Myocyte (in vitro differentiated cells): ENCODE results near the gene ST6GAL1. TPM values are rescaled to one million over a fixed set of nuclear protein-coding genes. Genes with fewer than 3 reads are reported as not detected.

Experiments used
- DNase-seq: peaks from one replicate; pipeline ENCODE4 v3.0.0-alpha.2; 2012; ENCODE audit warnings: low read depth
- total RNA-seq: library from RNA; depleted of rRNA; stranded (reverse); fragments of >200 nt; gene quantifications from 2 replicates; pipeline ENCODE4 v1.2.3, GENCODE V29; 2014

Gene ST6GAL1
- total RNA-seq, 1 donor from 2014 or later: 11.1 TPM

DNA sequence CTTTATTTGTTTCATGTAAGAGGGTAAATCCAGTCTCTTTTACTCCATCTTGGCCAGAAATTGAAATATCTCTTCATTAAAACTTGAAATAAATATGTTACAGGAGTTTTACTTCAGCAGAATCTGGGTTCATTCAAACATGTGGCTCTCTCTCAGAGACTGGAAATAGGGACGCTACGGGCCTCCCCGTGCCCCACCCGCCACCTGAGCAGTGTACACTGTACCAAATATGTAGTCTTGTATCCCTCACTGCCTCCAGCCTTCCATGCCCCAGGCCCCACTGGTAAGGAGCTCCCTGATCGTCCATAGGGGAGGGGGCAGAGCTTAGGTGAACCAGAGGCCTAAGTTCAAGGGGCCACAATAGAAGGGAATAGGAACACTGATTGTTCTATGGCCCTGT is 172.9 kb downstream of the ST6GAL1 start:
- DNase-seq: no peak

GRCh38 chr3:187104342-187104741 is 174.0 kb downstream of the ST6GAL1 start:
- DNase-seq: no peak

- DNase-seq: no peak
These were observed 174.6 kb downstream of the ST6GAL1 start for GRCh38 chr3:187104933-187105332.

GRCh38 chr3:187105700-187106099 is 175.4 kb downstream of the ST6GAL1 start:
- DNase-seq: no peak

DNA sequence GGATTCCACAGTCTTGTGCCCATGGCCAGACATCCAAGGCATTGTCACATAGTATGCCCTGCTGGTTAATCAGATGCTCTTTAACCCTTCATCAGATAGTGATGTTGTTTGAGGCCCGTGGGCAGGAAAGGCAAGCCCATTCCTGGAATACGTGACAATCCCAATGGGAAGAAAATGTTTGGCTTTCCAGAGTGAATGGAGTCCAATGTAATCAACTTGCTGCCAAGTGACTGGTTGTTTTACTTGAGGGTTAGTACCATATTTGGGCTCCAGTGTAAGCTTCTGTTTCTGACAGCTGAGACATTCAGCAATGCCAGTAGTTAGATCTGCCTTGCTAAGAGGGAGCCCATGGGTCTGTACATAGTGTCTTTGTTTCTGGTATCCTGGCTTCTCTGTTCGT is 177.7 kb downstream of the ST6GAL1 start:
- no peak for DNase-seq

GRCh38 chr3:187110156-187110555 is 179.8 kb downstream of the ST6GAL1 start:
- no peak for DNase-seq

- DNase-seq: peak; percentile 51
These were observed 182.8 kb downstream of the ST6GAL1 start for GRCh38 chr3:187112934-187113793.

- no peak for DNase-seq
These were observed 184.2 kb downstream of the ST6GAL1 start for GRCh38 chr3:187114511-187114910.

DNA sequence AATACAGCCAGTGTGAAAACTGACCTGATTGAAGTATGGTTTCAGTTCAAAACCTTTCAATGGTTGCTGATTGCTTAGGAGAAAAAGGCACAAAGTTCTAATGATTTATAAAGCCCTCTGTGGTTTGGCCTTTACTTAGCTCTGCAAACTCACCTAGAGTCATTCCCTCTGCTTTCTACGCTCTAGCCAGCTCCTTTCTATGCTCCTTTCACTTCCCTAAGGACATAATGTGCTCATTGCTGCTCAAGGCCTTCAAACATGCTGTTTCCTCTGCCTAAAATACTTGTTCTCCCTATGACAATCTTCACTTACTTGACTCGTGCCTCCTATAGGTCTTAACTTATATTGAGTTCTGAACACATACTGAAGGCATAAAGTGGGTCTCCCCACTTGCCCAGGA is 190.0 kb downstream of the ST6GAL1 start:
- DNase-seq: no peak

DNA sequence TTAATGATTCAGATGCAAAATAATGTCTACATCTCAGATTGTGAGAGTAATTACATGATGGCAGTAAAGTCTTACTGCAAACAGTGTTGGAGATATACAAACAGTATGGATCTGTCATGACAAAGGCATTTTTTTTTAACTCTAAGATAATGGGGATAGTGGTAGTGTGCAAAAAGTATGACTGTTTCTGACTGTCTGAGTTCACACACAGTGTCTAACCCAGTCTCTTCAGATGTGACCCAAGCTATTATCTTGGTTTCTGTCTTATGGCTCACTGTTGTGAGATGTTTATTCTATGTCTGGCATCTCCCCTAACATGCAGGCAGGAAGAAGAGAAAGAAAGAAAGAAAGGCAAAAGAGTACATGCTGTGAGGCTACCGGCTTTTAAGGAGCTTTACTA is 191.9 kb downstream of the ST6GAL1 start:
- DNase-seq: no peak

DNA sequence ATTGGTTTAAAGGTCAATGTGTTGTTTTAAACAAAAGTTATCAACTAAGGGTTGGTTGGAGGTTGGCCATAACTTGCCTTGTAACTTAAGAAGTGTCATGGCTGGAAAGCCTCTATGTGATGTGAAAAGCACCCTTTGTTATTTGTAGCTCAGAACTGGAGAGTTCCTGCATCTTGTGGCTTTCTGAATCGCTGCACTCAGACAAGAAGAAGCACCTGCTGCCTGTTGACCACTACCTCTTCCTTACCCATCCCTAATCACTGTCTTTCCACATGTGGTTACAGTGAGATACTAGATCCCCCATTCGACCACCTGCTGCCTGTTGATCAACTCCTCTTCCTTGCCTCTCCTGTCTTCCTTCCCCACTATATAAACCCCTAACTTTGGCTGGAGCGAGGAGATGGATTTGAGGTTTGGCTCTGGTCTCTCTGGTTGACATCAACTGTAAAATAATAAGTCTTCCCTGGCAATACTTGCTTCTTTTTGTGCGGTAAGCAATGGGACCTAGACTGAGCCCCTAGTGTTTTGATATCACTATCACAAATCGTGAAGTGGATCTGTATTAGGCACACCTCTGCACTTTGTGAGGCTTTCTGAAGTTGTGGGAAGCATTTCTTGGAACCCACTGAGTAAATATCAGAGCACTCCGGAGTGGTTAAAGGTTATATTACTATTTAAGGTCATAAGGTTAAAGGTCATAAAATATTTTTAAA is 195.1 kb downstream of the ST6GAL1 start:
- DNase-seq: peak; percentile 78

Other genes starting within 250 kb of the ST6GAL1 start
- not detected in 2 replicates for gene KNG1, start 213.2 kb upstream of the ST6GAL1 start, total RNA-seq
- gene EIF4A2, start 146.9 kb upstream of the ST6GAL1 start, total RNA-seq: 1,024 and 1,042 TPM in 2 replicates
- gene RFC4, start 124.0 kb upstream of the ST6GAL1 start, total RNA-seq: 15.2 and 16.5 TPM in 2 replicates
- gene ADIPOQ, start 87.8 kb upstream of the ST6GAL1 start, total RNA-seq: not detected in 2 replicates
- 2.8 and 4.1 TPM in 2 replicates for gene RPL39L, start 209.0 kb downstream of the ST6GAL1 start, total RNA-seq